Stimulated activated naive CD4-positive, alpha-beta T cell treated with Interleukin-2 at 50 U/mL for 16 hours (primary cell): ENCODE results near the gene POU2F1.
"Not testable (repeated sequence)": the region's sequence is repeated elsewhere in the genome, so short reads cannot be mapped to it uniquely, and the experiment has no call there.

Experiments used
- DNase-seq: peaks from one replicate; lab custom pipeline; 2025; lab: John Stamatoyannopoulos, UW

The POU2F1 gene

DNA sequence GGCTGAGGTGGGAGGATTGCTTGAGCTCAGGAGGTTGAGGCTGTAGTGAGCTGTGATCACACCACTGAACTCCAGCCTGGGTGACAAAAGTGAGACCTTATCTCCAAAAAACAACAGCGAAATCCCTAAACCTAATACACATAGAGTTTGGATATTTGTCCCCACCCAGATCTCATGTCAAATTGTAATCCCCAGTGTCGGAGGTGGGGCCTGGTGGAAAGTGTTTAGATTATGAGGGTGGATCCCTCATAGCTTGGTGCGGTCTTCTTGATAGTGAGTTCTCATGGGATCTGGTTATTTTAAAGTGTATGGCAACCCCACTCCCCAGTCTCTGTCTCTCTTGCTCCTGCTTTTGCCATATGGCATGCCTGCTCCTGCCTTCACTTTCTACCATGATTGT, 94.0 kb downstream of the POU2F1 start:
- no peak for DNase-seq

DNA sequence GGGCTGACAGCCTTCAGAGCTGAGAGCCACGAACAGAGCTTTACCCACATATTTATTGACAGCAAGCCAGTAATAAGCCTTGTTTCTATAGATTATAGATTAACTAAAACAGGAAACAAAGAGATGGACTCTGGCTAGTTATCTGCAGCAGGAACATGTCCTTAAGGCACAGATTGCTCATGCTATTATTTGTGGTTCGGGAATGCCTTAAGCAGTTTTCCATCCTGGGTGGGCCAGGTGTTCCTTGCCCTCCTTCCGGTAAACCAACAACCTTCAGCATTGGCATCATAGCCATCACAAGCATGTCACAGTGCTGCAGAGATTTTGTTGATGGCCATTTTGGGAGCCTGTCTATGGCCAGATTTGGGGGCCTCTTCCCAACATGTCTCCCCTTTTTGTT, 96.8 kb downstream of the POU2F1 start:
- DNase-seq, result no peak

DNA sequence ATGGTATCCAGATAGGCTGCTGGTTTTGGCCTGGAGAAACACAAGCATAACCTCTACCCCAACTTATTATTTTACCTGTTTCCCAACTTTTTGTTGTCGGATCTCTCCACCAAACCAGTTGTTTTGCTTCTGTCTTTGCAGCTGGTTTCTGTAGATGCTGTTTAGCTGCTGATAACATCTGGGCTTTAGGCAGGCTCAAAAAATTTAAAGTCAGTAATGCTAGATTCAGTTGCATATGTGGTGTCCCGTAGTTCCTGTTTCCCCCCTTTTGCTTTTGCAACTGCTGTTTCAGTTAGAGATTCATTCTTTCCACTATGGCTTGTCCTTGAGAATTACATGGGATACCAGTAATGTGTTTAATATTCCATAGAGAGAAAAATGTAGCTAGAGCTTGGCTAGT, 98.5 kb downstream of the POU2F1 start:
- not testable (repeated sequence) for DNase-seq

DNA sequence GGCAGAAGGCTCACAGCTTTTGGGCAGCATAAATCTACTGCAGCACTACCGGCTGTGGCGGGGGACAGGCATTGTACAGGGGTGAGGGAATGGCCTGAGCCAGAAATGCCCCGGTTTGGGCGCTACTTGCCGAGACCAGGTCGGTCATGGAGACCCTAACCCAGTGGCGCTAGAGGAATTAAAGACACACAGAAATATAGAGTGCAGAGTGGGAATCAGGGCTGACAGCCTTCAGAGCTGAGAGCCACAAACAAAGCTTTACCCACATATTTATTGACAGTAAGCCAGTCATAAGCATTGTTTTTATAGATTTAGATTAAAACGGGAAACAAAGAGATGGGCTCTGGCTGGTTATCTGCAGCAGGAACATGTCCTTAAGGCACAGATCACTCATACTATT, 101.8 kb downstream of the POU2F1 start:
- no peak for DNase-seq

DNA sequence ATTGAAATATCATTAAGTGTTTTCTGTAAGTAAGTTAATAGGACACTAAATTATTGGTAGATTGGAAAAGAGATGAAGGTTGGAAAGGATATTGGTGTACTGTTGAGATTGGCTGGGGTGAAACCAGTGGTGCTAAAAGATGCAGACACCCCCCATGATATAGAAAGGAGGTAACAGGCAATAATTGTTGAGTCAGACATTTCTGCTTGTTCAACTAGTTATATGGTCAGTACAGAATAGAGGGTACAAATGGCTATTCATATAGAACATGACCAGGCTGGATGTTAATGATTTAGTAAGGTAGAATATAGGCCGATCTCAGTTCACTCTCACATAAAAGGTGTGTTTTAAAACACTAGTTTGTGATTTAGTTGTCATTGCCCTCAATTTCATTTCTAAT, 104.5 kb downstream of the POU2F1 start:
- no peak for DNase-seq

DNA sequence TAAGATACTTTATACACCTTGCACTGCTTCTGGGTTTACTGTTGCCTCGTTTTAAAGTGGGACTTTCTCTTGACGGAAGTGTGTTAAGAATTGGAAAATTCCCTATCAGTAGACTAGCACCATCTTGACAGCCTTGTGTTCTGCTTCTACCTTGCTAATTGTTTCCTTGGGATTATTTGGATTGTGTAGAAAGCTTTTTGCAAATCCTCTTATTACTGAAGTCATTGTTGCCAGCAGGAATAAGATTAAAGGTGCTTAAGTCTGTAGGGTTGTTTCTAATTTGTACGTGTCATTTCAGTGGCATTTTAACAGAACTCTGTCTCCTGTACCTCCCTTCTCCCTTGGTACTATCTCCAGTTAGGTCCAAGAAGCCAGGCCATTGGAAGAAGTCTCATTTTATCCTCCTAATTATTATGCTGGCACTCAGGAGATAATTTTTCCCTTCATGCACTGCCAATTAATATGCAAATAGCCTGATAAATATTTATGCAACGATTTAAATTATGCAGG, 107.7 kb downstream of the POU2F1 start:
- no peak for DNase-seq

DNA sequence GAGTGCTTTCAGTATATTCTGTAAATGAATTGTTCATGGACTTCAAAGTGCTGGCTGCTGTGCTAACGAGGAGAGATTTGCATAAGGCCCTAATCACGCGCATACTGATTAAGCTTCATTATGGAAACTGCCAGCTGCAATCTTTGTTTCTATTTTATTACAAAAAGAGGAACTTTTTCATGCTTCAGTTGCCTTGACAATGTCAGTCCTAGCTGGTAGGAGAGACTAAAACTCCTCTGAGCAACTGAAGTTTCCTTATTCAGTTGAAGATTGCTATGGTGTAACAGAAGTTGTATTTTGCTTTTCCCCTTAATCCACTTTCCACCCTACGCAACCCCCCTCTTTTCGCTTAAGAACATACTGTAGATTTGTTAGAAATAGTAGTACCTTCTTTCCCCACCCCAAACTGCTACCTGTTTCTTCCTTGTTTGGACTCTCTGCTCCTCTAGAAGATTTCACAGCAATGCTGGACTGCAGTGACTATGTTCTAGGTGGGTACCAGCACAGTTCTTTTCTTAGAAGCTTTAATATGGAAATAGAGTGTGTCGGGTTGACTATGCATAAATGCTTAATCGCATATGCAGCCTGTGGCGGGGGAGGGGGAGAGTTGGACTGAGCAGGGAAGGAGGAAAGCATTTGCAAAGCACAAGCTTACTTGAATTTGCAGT, 108.3 kb downstream of the POU2F1 start:
- DNase-seq, result no peak

DNA sequence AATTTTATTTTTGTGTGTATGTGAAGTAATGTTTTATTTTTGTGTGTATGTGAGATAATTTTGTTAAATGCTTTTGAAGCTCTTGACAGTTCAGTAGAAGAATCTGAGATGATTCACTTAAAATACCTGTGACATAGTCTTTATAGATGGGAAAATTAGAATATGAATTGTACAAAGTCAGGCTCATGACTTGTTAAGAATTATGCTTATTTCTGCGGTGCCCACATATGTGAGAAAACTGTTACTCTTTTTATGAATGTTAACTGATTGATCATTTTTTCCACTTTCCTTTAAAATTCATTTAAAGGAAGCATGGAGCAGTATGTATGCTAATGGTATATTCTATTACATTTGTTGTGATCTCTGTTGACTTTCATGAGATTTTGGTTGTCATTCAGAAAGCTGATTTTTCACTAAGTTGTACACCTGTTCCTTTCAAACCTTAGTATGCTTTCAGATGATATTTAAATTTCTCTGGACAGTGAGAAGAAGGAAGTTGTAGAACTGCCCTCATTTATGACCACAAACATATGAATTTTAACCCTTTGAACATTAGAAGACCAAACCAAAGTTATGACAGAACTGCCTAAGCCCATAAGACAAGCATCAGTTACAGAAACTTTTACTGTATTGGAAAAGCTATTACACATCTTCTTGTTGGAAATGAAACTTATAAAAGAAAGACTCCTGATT, 110.1 kb downstream of the POU2F1 start:
- no peak for DNase-seq

DNA sequence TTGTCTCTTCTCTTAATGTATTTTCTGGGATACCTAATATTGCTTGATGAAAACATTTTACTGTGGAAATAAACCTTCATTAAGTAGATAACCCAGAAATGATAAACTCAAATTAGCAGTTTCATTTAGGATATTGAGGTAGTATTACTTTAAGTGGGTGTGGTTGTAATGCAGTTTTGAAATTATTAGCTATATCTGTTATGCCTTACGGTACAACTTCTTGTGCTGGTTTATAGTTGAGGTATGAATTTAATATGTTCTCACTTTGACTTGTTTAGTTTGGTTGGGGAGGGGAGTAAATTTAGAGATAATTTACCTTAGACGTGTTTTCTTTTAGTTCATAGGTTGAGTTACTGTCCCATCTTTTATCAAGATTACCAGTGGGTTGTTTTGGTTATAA, 111.0 kb downstream of the POU2F1 start:
- no peak for DNase-seq

DNA sequence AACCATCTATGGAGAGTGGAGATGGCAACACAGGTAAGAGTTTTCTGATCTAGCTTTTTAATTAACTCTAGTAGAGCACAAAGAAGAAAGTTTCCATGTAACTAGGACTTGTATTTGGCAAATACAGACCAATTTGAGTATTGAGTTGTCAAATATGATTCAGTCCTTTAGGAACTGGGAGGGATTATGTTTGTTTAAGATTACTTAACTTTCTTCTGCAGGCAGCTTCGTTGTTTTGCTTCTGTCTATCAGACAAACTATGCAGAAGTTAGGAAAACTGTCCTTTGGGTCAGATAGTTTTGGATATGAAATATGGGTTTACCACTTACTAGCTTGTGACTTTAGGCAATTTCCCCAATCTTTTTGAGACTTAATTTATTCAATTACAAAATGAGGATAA, 111.8 kb downstream of the POU2F1 start:
- no peak for DNase-seq

DNA sequence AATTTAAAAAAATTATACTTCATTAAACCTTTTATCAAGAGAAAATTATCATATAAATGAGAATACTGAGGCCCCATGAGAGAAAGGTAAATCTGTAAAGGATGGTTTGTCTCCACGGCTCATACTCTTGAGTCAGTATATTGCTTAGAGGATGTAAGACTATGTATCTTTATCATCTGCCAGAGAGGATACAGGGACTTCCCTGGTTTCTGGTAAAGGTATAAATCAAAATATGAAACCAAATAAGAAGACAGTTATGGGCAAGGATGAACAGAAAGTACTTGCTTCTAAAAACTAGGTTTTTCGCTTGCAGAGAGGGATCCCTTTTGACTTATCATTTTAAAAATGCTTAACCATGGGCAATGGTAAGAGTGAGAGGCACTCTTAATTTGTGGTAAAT, 112.4 kb downstream of the POU2F1 start:
- DNase-seq, result no peak

DNA sequence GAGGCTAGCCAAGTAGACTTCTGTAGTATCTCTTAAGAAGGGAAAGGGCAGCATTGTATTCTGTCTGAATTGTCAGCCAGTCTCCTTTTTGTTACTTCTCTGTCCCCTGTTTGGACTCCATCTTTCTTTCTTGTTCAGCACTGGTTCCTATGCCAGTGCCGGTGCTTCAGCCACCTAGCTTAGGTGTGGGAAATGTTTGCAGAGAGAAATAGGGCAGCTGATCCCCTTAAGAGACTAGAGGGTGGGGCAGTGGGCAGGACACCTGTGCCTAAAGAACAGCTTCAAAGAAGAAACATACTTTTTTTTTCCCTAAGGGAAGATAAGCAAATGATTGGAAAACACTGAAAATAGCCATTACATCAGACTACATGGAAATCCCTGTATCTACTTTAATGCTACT, 113.0 kb downstream of the POU2F1 start:
- no peak for DNase-seq

DNA sequence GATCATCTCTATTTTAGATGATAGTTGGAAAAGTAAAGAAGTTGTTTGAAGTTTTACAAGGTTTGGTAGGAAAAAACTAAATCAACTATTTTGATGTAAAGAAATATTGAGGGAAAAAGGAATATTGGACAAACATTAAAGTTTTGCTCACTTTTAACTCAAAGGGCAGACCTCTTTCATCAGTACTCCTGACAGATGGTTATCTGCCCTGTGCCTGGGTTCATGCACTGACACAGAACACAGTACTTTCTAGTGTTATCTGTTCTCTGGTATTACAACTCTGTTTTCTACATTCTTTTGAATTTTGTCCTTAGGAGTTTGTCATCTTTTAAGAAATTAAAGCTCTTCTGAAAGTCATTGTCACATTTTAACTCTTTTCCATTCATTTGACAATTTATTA, 118.7 kb downstream of the POU2F1 start:
- no peak for DNase-seq

DNA sequence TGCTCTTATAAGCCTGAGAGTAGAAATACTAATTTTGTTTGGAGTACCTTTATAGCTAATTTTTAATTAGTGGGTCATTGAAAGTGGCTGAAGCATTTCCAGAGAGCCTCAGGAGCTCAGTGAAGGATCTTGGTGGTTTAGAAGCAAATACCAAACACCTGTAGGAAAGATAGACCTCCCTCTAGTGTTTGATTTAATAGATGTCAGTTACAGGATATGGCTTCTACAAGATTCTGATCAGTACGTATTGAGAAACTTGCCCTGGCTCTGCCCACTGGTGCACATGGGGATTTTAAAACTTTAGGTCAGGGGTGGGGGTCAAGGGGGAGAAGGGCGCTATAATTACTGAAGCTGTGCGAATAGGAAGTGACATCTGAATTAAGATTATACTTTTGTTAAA, 122.2 kb downstream of the POU2F1 start:
- no peak for DNase-seq

DNA sequence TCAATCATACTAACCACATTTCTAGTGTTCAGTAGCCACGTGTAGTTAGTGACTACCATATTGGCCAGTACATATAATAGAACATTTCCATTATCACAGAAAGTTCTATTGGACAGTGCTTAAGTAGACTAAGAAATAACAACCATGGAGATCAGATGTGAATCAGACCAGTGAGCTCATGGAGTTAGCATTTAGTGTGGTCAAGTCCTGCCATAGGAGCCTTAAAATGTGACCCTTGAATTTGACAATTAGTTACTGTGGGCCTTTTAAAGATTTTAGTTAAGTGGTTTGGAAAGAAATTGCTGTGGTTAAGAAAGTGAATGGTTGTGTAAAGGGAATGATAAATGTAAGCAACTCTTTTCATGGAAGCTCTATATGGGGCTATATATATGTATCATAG, 123.4 kb downstream of the POU2F1 start:
- no peak for DNase-seq

DNA sequence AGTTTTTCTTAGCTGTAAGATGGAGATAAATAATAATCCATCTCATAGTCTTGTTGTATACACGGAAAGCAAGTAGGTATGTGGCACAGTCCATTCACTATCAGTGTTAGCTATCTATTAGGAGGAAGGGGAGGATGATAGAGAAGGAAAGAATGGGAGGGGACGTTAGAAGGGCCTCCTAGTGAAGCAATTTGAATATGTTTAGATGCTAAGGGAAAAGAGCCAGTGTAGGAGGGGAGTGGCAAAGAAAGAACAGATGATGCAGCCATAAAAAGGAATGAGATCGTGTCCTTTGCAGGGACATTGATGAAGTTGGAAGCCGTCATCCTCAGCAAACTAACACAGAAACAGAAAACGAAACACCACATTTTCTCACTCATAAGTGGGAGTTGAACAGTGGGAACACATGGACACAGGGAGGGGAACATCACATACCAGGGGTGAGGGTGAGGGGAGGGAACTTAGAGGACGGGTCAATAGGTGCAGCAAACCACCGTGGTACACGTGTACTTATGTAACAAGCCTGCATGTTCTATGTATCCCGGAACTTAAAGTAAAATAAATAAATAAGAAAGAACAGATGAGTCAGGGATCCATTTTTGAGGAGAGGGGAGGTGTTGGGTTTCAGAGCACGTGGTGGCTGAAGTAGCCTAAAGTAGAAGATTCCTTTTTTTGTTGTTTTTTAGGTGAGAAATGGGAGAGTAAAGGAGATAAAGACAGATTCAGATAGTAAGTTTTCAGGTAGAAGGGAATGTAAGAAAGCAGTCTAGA, 124.1 kb downstream of the POU2F1 start:
- no peak for DNase-seq

DNA sequence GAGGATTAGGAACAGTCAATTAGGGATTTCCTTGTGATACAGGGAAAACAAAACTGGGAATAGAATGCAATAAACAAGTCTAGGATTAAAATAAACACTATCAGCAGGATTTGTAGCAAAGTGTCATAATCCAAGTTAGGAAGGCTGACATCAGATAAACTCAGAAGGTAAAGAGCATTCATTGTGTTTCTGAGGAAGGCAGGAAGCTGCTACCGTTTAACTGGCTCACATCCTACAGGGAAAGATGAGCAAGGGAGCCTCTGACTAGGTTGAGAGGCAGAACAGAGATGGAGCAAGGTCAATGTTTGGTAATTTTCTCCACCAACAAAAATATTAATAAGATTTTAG, 124.7 kb downstream of the POU2F1 start:
- no peak for DNase-seq

DNA sequence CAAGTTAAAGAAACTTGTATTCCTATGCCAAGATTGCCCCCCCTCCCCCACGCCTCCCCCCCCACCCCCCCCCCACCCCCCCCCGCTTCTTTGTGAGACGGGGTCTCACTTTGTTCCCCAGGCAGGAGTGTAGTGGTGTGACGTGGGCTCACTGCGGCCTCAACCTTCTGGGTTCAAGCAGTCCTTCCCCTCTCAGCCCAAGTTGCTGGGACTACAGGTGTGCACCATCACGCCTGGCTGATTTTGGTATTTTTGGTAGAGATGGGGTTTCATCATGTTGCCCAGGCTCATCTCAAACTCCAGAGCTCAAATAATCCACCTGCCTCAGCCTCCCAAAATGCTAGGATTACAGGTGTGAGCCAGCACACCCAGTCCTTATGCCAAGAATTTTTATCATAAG, 136.6 kb downstream of the POU2F1 start:
- no peak for DNase-seq

DNA sequence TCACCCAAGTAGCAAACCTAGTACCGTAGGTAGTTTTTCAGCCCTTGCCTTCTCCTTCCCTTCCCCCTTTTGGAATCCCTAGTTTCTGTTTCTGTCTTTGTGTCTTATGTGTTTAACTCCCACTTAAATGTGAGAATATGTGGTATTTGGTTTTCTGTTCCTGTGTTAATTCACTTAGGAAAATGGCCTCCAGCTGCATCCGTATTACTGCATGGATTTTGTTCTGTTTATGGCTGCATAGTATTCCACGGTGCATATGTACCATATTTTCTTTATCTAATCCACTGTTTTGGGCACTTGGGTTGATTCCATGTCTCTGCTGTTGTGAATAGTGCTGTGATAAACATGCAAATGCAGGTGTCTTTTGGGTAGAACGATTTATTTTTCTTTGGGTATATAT, 138.6 kb downstream of the POU2F1 start:
- no peak for DNase-seq

DNA sequence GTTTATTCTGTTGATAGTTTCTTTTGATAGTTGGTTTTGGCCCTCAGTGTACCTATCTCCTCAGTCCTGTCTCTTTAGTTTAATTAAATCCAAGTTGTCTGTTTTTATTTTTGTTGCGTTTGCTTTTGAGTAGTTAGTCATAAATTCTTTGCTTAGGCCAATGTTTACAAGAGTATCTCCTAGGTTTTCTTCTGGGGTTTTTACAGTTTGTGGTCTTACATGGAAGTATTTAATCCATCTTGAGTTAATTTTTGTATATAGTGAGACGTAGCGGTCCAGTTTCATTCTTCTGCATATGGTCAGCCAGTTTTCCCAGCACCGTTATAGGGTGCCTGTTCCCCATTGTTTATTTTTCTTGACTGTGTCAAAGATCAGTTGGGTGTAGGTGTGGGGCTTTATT, 139.4 kb downstream of the POU2F1 start:
- no peak for DNase-seq

DNA sequence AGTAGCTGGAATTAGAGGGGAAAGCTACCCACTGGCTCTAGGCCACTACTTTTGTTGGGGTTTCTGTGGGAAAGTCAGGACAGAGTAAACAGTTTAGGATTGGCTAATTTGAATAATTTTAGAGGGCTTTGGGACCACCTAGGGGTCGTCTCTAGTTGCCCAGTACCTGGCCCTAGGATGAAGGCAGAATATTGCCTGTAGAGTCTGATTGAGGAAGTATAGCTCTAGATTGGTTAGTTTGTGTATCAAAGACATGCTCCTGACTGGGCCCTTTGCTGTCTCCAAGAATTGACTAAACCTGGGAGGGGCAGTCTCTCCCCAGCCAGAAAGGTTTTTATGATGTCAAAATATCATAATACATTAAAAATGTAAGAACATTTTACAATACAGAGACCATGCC, 142.0 kb downstream of the POU2F1 start:
- DNase-seq, result no peak

DNA sequence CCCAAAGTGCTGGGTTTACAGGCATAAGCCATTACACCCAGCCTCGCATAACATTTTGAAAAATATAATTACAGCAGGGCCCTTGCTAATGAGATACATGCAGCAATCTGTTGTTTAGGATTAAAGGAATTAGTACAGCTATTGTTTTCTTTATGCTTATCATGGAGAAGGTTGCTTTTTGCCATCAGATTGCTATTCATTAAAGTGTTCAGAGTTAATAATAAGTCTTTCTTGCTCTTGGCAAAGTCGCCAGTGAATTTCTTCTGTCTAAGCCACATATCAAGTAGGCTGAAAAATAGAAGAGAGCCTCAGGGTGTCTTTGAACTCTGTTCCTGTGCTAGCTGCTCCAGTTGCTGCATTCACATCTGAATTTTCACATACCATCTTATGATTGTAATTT, 144.1 kb downstream of the POU2F1 start:
- DNase-seq, result no peak

DNA sequence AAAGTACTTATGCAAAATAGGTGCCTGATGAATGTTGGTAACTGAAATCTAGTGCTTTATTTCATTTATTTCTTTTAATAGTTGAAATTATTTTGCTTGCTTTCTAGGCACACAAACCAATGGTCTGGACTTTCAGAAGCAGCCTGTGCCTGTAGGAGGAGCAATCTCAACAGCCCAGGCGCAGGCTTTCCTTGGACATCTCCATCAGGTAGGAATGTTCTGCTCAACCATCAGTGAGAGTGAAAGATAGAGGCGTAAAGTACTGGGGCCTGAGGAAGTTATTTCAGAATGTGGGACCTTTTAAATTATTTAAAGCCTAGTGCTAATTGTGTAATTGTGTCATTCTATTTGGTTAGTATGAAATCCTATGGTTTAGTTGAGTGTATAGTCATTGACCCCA, 144.7 kb downstream of the POU2F1 start:
- DNase-seq, result no peak
